Adrenal gland (tissue), 12 donors: ENCODE measurements around the gene MMP19. TPM values are rescaled to one million over a fixed set of nuclear protein-coding genes. Genes with fewer than 3 reads are reported as not detected.
"Not testable (repeated sequence)": the region's sequence is repeated elsewhere in the genome, so short reads cannot be mapped to it uniquely, and the experiment has no call there.

Source experiments
- DNase-seq, 7 donors: peaks; one replicate each; pipeline ENCODE4 v3.0.0-alpha.2; 2019 to 2020
- H3K27ac ChIP-seq, 5 donors: fragments of 200-600 bp; sonication (generic) in 4 of 5; 1 replicate in 3 of 5; 2 replicates in 2 of 5; pipeline versions ENCODE4 v1.5.1 to v1.8.0; 2016 to 2020; ENCODE audit warnings: mild to moderate bottlenecking in 1 of 5
- H3K27me3 ChIP-seq: fragments of 200-600 bp; 2 replicates; pipeline ENCODE4 v1.8.0; 2021
- H3K36me3 ChIP-seq, 2 donors: fragments of 200-600 bp; replicated peaks in 1 of 2; 1 replicate in 1 of 2; 2 replicates in 1 of 2; pipeline versions ENCODE4 v1.5.1 to v1.8.0; 2018 to 2022
- H3K4me1 ChIP-seq, 2 donors: fragments of 200-600 bp; replicated peaks in 1 of 2; 1 replicate in 1 of 2; 2 replicates in 1 of 2; pipeline versions ENCODE4 v1.5.1 to v1.8.0; 2018 to 2021
- H3K4me3 ChIP-seq, 4 donors: fragments of 200-600 bp; sonication (generic) in 3 of 4; one replicate each; pipeline ENCODE4 v1.5.1; 2016 to 2018
- H3K9me3 ChIP-seq, 3 donors: fragments of 200-600 bp; sonication (generic) in 1 of 3; replicated peaks in 1 of 3; 1 replicate in 2 of 3; 2 replicates in 1 of 3; pipeline versions ENCODE4 v1.5.1 to v1.8.0; 2016 to 2021
- CTCF ChIP-seq, 6 experiments: fragments of 450-650 bp in 4 of 6; fragments of 200-600 bp in 2 of 6; sonication (generic) in 1 of 6; IDR thresholded peaks; 1 replicate in 5 of 6; 2 replicates in 1 of 6; pipeline versions ENCODE4 v1.5.1 to v1.8.0; 2016 to 2021; ENCODE audit warnings: antibody characterized with exemption in 6 of 6, mild to moderate bottlenecking in 2 of 6, moderate library complexity in 1 of 6
- POLR2A ChIP-seq, 2 donors: fragments of 450-650 bp; IDR thresholded peaks; one replicate each; pipeline ENCODE4 v1.6.1; 2017; ENCODE audit warnings: antibody characterized with exemption in 2 of 2, mild to moderate bottlenecking in 2 of 2, moderate library complexity in 1 of 2
- WGBS, 4 donors: extraction: QIAGEN DNeasy Blood & Tissue Kit in 2 of 4; methylation state at CpG; one replicate each; pipeline versions ENCODE4 v1.1.5 to v1.1.7; 2013 to 2017; 5-methylcytosine and 5-hydroxymethylcytosine counted together
- intact Hi-C, 2 donors: fragments of 100-400 bp; cut with DNase I; formaldehyde crosslinking; loops; one replicate each; pipeline versions ENCODE4 v1.14.1 to v1.15.0; 2022 to 2023
- polyA plus RNA-seq, 3 donors: library from polyadenylated mRNA; stranded (reverse); fragments of 200-250 nt in 2 of 3; fragments of 350-450 nt in 1 of 3; fragmentation: Illumina TruSeq in 1 of 3; extraction: RNeasy Lipid Tissue Mini Kit (QIAGEN cat#74804) in 1 of 3; gene quantifications; one replicate each; pipeline ENCODE4 v1.2.3, GENCODE V29; 2013 to 2014
- total RNA-seq, 9 donors: library from RNA; depleted of rRNA in 4 of 9; stranded (reverse); fragments of >200 nt in 4 of 9; fragments of 120-200 nt in 1 of 9; fragmentation: NEBNext Ultra II Directional in 1 of 9; extraction: Animal tissue kit (Norgen Biotek cat#: 25700) in 1 of 9; gene quantifications; one replicate each; pipeline versions ENCODE4 v1.1.0 to v1.2.4, GENCODE V29; 2013 to 2023
- donor health status: healthy with polysubstance abuse.
- donor health status: Bipolar disorder and iron deficiency.
- donor health status: DM: yes; HTN: yes; CAD: no.
- donor health status: DM: no; HTN: no; CAD: no.
- donor health status: DM: no; HTN: no; CAD: no.
- donor health status: DM: yes; HTN: yes; CAD: no.

Gene MMP19
- total and polyA plus RNA-seq, 12 donors = 0.89 to 17.3 (median 7.7) TPM

- DNase-seq = no peak
- Histone ChIP-seq H3K27me3 (no peaks in the 10 kb centered on the region), H3K27ac (no peak overlapping the region), H3K36me3 (no peaks in the 10 kb centered on the region), H3K4me1 (no peaks in the 10 kb centered on the region), H3K4me3 (no peak overlapping the region), H3K9me3 (no peaks in the 10 kb centered on the region)
- TF ChIP-seq POLR2A (IDR thresholded peaks at IDR 0.05) (no peak), CTCF (IDR thresholded peaks at IDR 0.05) (no peak)
- intact Hi-C loops = no loop called here
Observed at GRCh38 chr12:55877824-55878223, 35.1 kb upstream of the MMP19 start.

DNA sequence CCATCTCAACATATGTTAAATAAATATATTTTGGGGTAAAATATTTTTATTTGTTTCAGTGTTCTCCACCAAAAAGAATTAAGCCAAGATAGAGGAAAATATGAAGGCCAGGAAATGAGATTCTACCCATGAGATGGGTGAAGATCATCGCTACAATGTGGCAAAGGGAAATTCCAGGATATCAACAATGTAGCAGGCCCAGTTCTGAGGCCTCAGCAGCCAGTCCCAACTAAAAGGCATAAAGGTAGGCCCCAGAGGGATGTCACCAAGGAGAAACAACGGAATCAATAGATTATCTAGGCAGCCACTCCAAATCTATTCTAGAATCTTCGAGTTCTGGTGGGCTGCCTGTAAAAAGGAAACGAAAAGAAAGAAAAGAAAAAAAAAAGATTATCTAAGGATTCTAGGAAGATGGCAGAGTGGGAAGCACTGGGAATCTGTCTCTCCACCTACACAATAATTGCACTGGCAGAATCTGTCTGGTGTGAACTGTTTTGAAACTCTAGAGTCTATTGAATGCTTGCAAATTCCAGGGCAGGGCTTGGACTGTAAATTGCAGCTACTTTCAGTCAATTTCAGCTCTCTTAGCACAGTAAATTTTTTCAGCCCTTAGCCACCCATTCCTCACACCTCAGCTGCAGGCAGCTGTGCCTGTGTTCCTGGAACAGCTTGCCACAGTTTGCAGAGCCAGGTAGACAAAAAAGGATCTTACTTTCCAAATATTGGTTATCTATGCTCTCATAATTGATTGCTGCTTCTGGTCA is 33.1 kb upstream of the MMP19 start:
- no peaks in the 10 kb centered on the region for H3K36me3 ChIP-seq
- no peaks in the 10 kb centered on the region for H3K27me3 ChIP-seq
- H3K27ac ChIP-seq = no peak overlapping the region
- no peaks in the 10 kb centered on the region for H3K9me3 ChIP-seq
- 81 to 85% (median 83%) methylated on average over 4 of the region's 4 CpGs for WGBS, 4 donors
- TF ChIP-seq CTCF (IDR thresholded peaks at IDR 0.05) = no peak
- no peak for TF ChIP-seq POLR2A (IDR thresholded peaks at IDR 0.05)
- H3K4me1 ChIP-seq = no peaks in the 10 kb centered on the region
- intact Hi-C loops = no loop called here
- no peak overlapping the region for H3K4me3 ChIP-seq
- no peak for DNase-seq

DNA sequence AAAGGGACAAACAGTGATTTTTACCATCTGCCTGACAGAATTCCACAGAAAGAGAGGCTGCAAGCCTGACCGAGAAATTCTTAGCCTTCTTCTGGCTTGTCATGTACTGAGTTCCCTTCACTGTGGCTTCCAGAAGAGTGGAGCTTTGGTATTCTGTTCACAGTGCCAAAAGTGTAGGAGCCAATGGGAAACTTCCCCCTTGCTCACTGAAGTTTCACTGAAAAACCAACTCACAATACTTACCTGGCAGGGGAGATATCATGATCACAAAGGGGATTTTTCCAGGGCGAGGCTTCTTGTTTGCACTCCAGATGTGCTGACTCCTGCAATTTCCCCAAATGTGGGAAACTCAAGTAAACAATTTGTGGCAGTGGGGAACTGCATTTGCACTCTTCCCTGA is 31.7 kb upstream of the MMP19 start:
- Histone ChIP-seq H3K27ac (no peak overlapping the region), H3K9me3 (no peaks in the 10 kb centered on the region), H3K4me1 (no peaks in the 10 kb centered on the region), H3K4me3 (no peak overlapping the region), H3K36me3 (no peaks in the 10 kb centered on the region), H3K27me3 (no peaks in the 10 kb centered on the region)
- 58 to 80% (median 71%) methylated on average over 2 of the region's 2 CpGs for WGBS, 4 donors
- TF ChIP-seq POLR2A (IDR thresholded peaks at IDR 0.05) (no peak), CTCF (IDR thresholded peaks at IDR 0.05) (no peak)
- intact Hi-C loops = no loop called here
- DNase-seq = no peak

DNA sequence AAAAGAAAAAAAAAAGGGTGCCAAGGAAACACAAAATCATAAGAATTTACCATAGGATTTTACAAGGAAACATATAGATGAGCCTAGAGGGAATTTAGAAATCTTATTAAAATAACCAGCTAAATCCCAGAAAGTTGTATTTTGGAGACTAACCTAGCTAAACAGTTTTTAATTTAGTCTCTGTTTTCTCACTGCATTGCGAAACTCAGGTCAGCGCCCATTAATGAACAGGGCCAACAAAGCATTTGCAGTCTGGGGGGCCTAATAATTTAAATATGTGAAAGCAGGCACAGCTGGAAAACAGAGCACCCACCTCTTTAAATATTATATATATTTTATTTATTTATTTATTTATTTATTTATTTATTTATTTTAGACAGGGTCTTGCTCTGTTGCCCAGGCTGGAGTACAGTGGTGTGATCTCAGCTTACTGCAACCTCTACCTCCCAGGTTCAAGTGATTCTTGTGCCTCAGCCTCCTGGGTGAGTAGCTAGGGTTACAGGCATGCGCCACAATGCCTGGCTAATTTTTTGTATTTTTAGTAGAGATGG is 23.8 kb upstream of the MMP19 start:
- H3K27ac ChIP-seq, H3K4me1 ChIP-seq, DNase-seq, H3K27me3 ChIP-seq, H3K36me3 ChIP-seq, H3K4me3 ChIP-seq, intact Hi-C loops, H3K9me3 ChIP-seq: not testable (repeated sequence)
- 95 to 99% (median 98%) methylated on average over 3 of the region's 3 CpGs for WGBS, 4 donors

- H3K36me3 ChIP-seq = no peaks in the 10 kb centered on the region
- no peaks in the 10 kb centered on the region for H3K9me3 ChIP-seq
- 64 to 72% (median 67%) methylated on average over 2 of the region's 2 CpGs for WGBS, 4 donors
- H3K4me3 ChIP-seq = no peak overlapping the region
- no peak overlapping the region for H3K27ac ChIP-seq
- no peaks in the 10 kb centered on the region for H3K27me3 ChIP-seq
- H3K4me1 ChIP-seq = no peaks in the 10 kb centered on the region
- no peak for DNase-seq
- intact Hi-C loops = no loop called here
- TF ChIP-seq POLR2A (IDR thresholded peaks at IDR 0.05) (no peak), CTCF (IDR thresholded peaks at IDR 0.05) (no peak)
Observed at GRCh38 chr12:55865327-55865726, 22.6 kb upstream of the MMP19 start.

- H3K4me1 ChIP-seq, intact Hi-C loops, H3K9me3 ChIP-seq, H3K36me3 ChIP-seq, H3K27me3 ChIP-seq, H3K27ac ChIP-seq, DNase-seq, H3K4me3 ChIP-seq: not testable (repeated sequence)
- WGBS, 4 donors = 85 to 97% (median 95%) methylated on average over 8 to 13 of the region's 13 CpGs
Observed at GRCh38 chr12:55862931-55863330, 20.2 kb upstream of the MMP19 start.
